CD14-positive monocyte (primary cell): ENCODE results near the gene PRKN. TPM values are rescaled to one million over a fixed set of nuclear protein-coding genes. Genes with fewer than 3 reads are reported as not detected.

Source experiments
- DNase-seq, 3 donors: peaks; one replicate each; pipeline ENCODE4 v3.0.0-alpha.2; 2011 to 2022
- H2AFZ ChIP-seq: 2 replicates; pipeline ENCODE4 v1.6.0; 2012; ENCODE audit warnings: mild to moderate bottlenecking, low read depth, low read length, inconsistent platforms; ENCODE audit not compliant: insufficient read depth, poor library complexity, severe bottlenecking
- H3K27ac ChIP-seq, 2 donors: 1 replicate in 1 of 2; 2 replicates in 1 of 2; pipeline ENCODE4 v1.5.1; 2012 to 2013; ENCODE audit warnings: low read length in 2 of 2, control low read depth in 1 of 2, inconsistent platforms in 1 of 2, low read depth in 1 of 2, mild to moderate bottlenecking in 1 of 2
- H3K27me3 ChIP-seq, 2 donors: one replicate each; pipeline versions ENCODE4 v1.6.0 to v1.6.1; 2011 to 2013; ENCODE audit warnings: low read length in 2 of 2; ENCODE audit not compliant: control insufficient read depth in 2 of 2, insufficient read depth in 2 of 2
- H3K36me3 ChIP-seq, 2 donors: replicated peaks in 1 of 2; 1 replicate in 1 of 2; 2 replicates in 1 of 2; pipeline versions ENCODE4 v1.5.1 to v1.6.1; 2012 to 2013; ENCODE audit warnings: low read length in 2 of 2, control low read depth in 1 of 2, inconsistent platforms in 1 of 2, mild to moderate bottlenecking in 1 of 2; ENCODE audit not compliant: insufficient read depth in 2 of 2, control insufficient read depth in 1 of 2
- H3K4me1 ChIP-seq, 2 donors: 1 replicate in 1 of 2; 2 replicates in 1 of 2; pipeline versions ENCODE4 v1.5.1 to v1.6.1; 2012 to 2013; ENCODE audit warnings: low read length in 2 of 2, control low read depth in 1 of 2, inconsistent platforms in 1 of 2, mild to moderate bottlenecking in 1 of 2, moderate library complexity in 1 of 2; ENCODE audit not compliant: insufficient read depth in 2 of 2, control insufficient read depth in 1 of 2
- H3K4me2 ChIP-seq: replicated peaks from 2 replicates; pipeline ENCODE3; 2012; ENCODE audit warnings: low read length, moderate library complexity, mild to moderate bottlenecking; ENCODE audit not compliant: poor library complexity, severe bottlenecking; ENCODE audit errors: extremely low read depth
- H3K4me3 ChIP-seq, 3 experiments: fragments of 200-600 bp in 1 of 3; sonication (generic) in 1 of 3; replicated peaks in 1 of 3; 1 replicate in 2 of 3; 2 replicates in 1 of 3; pipeline ENCODE4 v1.5.1; 2011 to 2013; ENCODE audit warnings: low read length in 3 of 3, mild to moderate bottlenecking in 3 of 3, control low read depth in 2 of 3, low read depth in 2 of 3, inconsistent platforms in 1 of 3, moderate library complexity in 1 of 3
- H3K79me2 ChIP-seq: 2 replicates; pipeline ENCODE4 v1.6.0; 2012; ENCODE audit warnings: mild to moderate bottlenecking, control low read depth, inconsistent platforms, low read length, moderate library complexity; ENCODE audit not compliant: insufficient read depth
- H3K9ac ChIP-seq: 2 replicates; pipeline ENCODE4 v1.6.0; 2017; ENCODE audit warnings: low read length, mild to moderate bottlenecking; ENCODE audit not compliant: insufficient read depth, poor library complexity, severe bottlenecking
- H3K9me3 ChIP-seq, 2 donors: replicated peaks in 1 of 2; 1 replicate in 1 of 2; 2 replicates in 1 of 2; pipeline versions ENCODE4 v1.5.1 to v1.6.1; 2012 to 2013; ENCODE audit warnings: low read length in 2 of 2, control low read depth in 1 of 2; ENCODE audit not compliant: control insufficient read depth in 1 of 2, insufficient read depth in 1 of 2
- H4K20me1 ChIP-seq: 2 replicates; pipeline ENCODE4 v1.6.0; 2012; ENCODE audit warnings: mild to moderate bottlenecking, low read length, control low read depth, moderate library complexity; ENCODE audit not compliant: insufficient read depth
- H3K27ac Mint-ChIP-seq, 7 donors: one replicate each; pipeline ENCODE4 v1.8.0; 2020; ENCODE audit warnings: mild to moderate bottlenecking in 7 of 7, mixed read lengths in 7 of 7, moderate library complexity in 6 of 7, inconsistent platforms in 2 of 7
- H3K27me3 Mint-ChIP-seq, 3 donors: one replicate each; pipeline ENCODE4 v1.8.0; 2021 to 2022; ENCODE audit warnings: low read depth in 3 of 3, mild to moderate bottlenecking in 3 of 3, mixed read lengths in 3 of 3, moderate library complexity in 3 of 3, inconsistent platforms in 1 of 3
- H3K36me3 Mint-ChIP-seq, 2 donors: one replicate each; pipeline ENCODE4 v1.8.0; 2020; ENCODE audit warnings: mixed read lengths in 2 of 2, inconsistent platforms in 1 of 2, mild to moderate bottlenecking in 1 of 2
- H3K4me1 Mint-ChIP-seq: one replicate; pipeline ENCODE4 v1.8.0; 2020; ENCODE audit warnings: mild to moderate bottlenecking, mixed read lengths
- H3K4me3 Mint-ChIP-seq, 2 donors: one replicate each; pipeline ENCODE4 v1.8.0; 2020; ENCODE audit warnings: mild to moderate bottlenecking in 2 of 2, mixed read lengths in 2 of 2, moderate library complexity in 1 of 2
- H3K9me3 Mint-ChIP-seq, 7 donors: one replicate each; pipeline ENCODE4 v1.8.0; 2020 to 2022; ENCODE audit warnings: mixed read lengths in 7 of 7, mild to moderate bottlenecking in 6 of 7, moderate library complexity in 6 of 7, inconsistent platforms in 2 of 7
- CTCF ChIP-seq: fragments of 200-600 bp; IDR thresholded peaks from one replicate; pipeline ENCODE4 v1.8.0; 2022; ENCODE audit warnings: antibody characterized with exemption, mild to moderate bottlenecking
- WGBS: methylation state at CpG from one replicate; pipeline ENCODE4 v1.1.5; 2013; ENCODE audit warnings: missing lambda C conversion rate; ENCODE audit not compliant: insufficient coverage; 5-methylcytosine and 5-hydroxymethylcytosine counted together
- intact Hi-C, 2 donors: fragments of 100-400 bp; cut with micrococcal nuclease; formaldehyde crosslinking; loops; one replicate each; pipeline versions ENCODE4 v1.15.0 to v1.15.1; 2023
- polyA plus RNA-seq, 3 donors: library from polyadenylated mRNA; depleted of rRNA in 1 of 3; unstranded in 2 of 3; stranded (reverse) in 1 of 3; fragments of 300-500 nt in 2 of 3; fragments of >200 nt in 1 of 3; fragmentation: Illumina TruSeq in 2 of 3; gene quantifications; 1 replicate in 2 of 3; 2 replicates in 1 of 3; pipeline ENCODE4 v1.2.3, GENCODE V29; 2012 to 2021

The PRKN gene
- polyA plus RNA-seq, 3 donors, result 0.19 to 0.21 TPM; not detected in 1

GRCh38 chr6:161918109-161918531, 809.4 kb downstream of the PRKN start:
- H3K4me2 ChIP-seq, result no peak overlapping the region
- no peak for TF ChIP-seq CTCF
- no peak for DNase-seq
- H3K9me3 ChIP-seq, result no peaks in the 10 kb centered on the region
- H3K79me2 ChIP-seq, result no peaks in the 10 kb centered on the region
- H2AFZ ChIP-seq, result no peak overlapping the region
- H3K36me3 Mint-ChIP-seq, result no peaks in the 10 kb centered on the region
- no peak overlapping the region for H3K9ac ChIP-seq
- WGBS, result 80% methylated on average over 2 of the region's 6 CpGs
- H3K9me3 Mint-ChIP-seq, result peaks cover 0 to 3% (median 0%) of the 10 kb centered on the region in 7 donors
- H3K4me3 ChIP-seq, result no peak overlapping the region
- intact Hi-C loops, result no loop called here
- H3K4me1 Mint-ChIP-seq, result peaks cover 6% of the 10 kb centered on the region
- no peaks in the 10 kb centered on the region for H3K4me1 ChIP-seq
- no peak overlapping the region for H3K27ac Mint-ChIP-seq
- no peaks in the 10 kb centered on the region for H4K20me1 ChIP-seq
- H3K4me3 Mint-ChIP-seq, result no peak overlapping the region
- H3K27me3 ChIP-seq, result no peaks in the 10 kb centered on the region
- H3K27ac ChIP-seq, result no peak overlapping the region
- H3K27me3 Mint-ChIP-seq, result no peaks in the 10 kb centered on the region
- no peaks in the 10 kb centered on the region for H3K36me3 ChIP-seq

GRCh38 chr6:161917645-161918044, 809.9 kb downstream of the PRKN start:
- no peak for TF ChIP-seq CTCF
- Mint-ChIP-seq H3K27ac (no peak overlapping the region), H3K9me3 (peaks cover 0 to 3% (median 0%) of the 10 kb centered on the region in 7 donors), H3K27me3 (no peaks in the 10 kb centered on the region), H3K4me3 (no peak overlapping the region), H3K4me1 (peaks cover 6% of the 10 kb centered on the region), H3K36me3 (no peaks in the 10 kb centered on the region)
- no peak overlapping the region for H2AFZ ChIP-seq
- H3K79me2 ChIP-seq, result no peaks in the 10 kb centered on the region
- no peaks in the 10 kb centered on the region for H3K27me3 ChIP-seq
- no peak for DNase-seq
- no peak overlapping the region for H3K4me3 ChIP-seq
- 0% methylated on average over 1 of the region's 4 CpGs for WGBS
- intact Hi-C loops, result no loop called here
- no peak overlapping the region for H3K27ac ChIP-seq
- H3K9me3 ChIP-seq, result no peaks in the 10 kb centered on the region
- H3K4me1 ChIP-seq, result no peaks in the 10 kb centered on the region
- H3K4me2 ChIP-seq, result no peak overlapping the region
- no peak overlapping the region for H3K9ac ChIP-seq
- no peaks in the 10 kb centered on the region for H3K36me3 ChIP-seq
- H4K20me1 ChIP-seq, result no peaks in the 10 kb centered on the region
